Mesenteric fat pad (tissue), 1 donor: ENCODE results near the gene MMS22L. TPM values are rescaled to one million over a fixed set of nuclear protein-coding genes. Genes with fewer than 3 reads are reported as not detected.

Source experiments
- DNase-seq: peaks from one replicate; pipeline ENCODE4 v3.0.0-alpha.2; 2020; ENCODE audit warnings: low spot score
- long read RNA-seq: library from polyadenylated mRNA; unstranded; transcript quantifications from one replicate; pipeline ENCODE4 v2.0.0, GENCODE V29; 2020
- total RNA-seq: library from RNA; stranded (reverse); fragmentation: NEBNext Ultra II Directional; extraction: Animal tissue kit (Norgen Biotek cat#: 25700); gene quantifications from one replicate; pipeline ENCODE4 v1.2.1, GENCODE V29; 2021
- donor health status: DM: yes; HTN: yes; CAD: no.

Gene MMS22L
- total RNA-seq: 6.0 TPM
- long read RNA-seq: 0 reads

GRCh38 chr6:97282726-97283617 is at the start of gene MMS22L:
TSS of gene MMS22L (minus strand) at chr6:97283216. CDS start at chr6:97282477, 739 bp downstream.
- peak; percentile 97 for DNase-seq

- DNase-seq: no peak
Observed at GRCh38 chr6:97322811-97323210, 39.8 kb upstream of the MMS22L start.

- DNase-seq: no peak
Observed at GRCh38 chr6:97322226-97322625, 39.2 kb upstream of the MMS22L start.

DNA sequence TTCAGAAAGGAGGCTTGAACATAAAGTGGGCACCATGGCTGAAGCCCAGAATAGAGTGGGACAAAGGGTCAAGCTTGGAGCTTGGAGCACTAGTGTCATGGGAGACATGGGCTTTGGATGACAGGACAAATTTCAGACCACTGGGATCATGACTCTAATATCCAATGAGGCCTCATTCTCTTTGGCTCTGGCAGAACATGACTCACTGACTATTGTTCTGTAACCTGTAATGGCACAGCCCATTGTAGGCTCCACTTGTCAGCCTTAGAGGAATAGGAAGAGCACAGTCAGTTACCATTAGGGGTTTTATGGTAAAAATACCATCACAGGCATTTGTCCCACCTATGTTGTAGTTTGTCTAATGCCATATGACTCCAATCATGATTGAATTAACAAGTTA is 34.0 kb upstream of the MMS22L start:
- DNase-seq: no peak

GRCh38 chr6:97312241-97312640 is 29.2 kb upstream of the MMS22L start:
- DNase-seq: no peak

DNA sequence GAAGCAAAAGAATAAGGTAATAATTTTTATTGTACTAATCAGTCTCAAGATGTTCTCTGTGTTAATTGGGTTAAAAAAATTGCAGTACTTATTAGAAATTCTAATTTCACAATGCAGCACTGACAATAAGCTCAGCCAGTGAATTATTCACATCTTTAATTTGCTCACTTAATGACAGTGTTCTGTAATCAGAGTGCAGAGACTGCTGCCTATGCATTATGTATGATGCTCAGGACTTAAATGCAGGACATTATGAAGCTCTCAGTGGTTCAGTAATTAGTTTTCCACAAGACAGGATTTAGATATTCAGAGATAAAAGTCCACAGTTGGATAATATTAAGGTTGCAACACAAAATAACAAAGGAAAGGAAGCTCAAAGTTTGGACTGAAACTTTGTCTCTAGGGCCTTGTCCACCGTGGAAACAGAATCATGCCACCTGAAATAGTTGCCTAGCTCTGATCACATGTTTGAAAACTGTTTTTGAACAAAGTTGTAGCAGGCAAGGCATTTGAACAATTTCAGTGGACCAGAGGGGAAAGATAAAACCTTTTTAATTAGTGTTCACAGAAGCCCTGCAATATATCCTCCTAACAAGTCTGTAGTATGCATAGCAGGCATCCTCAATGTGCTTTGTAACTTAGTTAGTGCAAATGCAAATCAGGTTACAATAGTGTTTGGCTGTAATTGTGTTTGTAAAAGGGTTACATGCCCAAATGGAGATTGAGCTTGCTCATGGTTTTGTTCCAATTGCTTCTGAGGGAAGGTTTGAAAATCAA is 23.7 kb upstream of the MMS22L start:
- no peak for DNase-seq

DNA sequence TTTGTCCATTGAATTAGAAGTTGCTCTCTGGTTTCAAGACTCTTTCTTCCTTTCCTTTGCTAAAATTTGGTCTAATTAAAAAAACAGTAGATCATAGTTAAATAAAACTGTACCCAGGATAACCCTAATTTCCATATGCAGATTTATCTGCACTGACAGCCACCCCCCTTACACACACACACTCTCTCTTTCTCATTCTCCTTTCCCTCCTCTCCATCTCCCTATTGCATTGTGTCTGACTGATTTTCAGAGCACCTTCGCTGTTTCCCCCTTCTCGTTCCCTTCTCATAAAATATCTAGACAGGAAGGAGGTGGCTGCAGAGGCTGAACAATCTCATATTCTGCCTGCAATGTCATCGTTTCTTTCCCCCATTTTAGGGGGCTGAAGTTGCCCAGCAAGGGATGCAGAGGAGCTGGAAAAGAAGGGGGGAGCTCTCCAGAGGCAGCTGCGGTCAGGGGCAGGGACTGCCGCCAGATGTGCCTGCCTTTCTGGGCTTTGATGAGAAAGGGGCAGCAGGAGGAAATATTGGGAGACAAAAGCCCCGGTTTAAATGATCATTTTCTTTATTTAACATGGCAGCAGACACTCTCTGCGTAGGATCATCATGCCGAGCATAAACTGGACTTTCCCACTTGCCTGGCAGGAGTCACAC is 22.5 kb upstream of the MMS22L start:
- DNase-seq: no peak

DNA sequence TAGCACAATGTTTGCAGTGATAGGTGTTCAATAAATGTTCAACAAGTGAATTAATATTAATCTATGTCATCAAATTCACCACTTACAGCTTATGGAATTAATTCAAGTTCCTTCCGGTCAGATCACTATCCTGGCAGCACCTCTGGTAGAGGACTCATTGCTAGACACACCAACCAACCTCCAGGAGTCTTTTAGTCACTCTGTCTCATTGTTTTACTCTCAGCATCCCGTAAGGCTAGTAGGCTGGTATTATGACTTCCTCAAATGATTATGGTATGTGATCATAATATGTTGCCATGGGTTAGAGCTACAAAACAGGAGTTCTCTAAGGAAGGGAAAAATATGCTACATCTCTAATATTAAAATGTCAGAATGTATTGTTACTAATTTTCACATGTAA is 21.7 kb upstream of the MMS22L start:
- DNase-seq: no peak

DNA sequence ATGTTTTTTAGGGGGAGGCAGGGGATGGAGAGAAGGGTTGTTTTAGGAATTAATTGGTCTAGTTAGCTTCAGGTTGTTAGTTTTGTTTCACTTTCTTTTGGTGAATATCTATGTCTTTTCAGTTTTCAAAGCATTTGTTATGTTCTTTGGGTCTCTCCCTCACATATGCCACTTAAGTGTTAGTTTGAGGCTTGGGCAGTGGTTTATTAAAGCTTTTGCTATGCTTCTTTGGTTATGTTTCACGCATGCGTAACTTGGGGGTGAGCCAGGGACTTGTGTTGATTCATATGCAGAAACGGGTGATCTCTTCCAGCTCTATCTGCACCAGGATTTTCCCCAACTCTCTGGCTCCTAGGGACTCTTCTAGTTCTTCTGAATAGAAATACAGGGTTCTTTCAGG is 11.4 kb upstream of the MMS22L start:
- DNase-seq: no peak

- DNase-seq: no peak
Observed at GRCh38 chr6:97293198-97293696, 10.2 kb upstream of the MMS22L start.

DNA sequence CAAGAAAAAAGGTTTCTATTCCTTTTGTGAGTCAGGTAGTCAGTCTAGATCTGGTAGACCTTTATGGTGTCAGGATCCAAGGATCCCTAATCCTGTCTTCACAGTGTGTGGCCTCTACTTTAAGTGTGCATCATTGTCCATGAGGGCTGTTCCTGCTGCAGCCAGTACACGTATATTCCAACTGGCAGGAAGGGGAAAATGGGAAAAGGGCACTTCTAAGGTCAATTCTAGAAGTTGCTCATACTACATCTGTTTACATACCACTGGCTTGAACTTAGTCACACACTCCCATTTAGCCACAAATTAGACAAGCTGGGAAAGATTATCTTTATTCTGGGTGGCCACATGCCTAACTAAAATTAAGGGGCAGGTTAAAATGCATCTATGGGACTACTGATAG is 9.7 kb upstream of the MMS22L start:
- no peak for DNase-seq

- no peak for DNase-seq
Observed at GRCh38 chr6:97291896-97292295, 8.9 kb upstream of the MMS22L start.

DNA sequence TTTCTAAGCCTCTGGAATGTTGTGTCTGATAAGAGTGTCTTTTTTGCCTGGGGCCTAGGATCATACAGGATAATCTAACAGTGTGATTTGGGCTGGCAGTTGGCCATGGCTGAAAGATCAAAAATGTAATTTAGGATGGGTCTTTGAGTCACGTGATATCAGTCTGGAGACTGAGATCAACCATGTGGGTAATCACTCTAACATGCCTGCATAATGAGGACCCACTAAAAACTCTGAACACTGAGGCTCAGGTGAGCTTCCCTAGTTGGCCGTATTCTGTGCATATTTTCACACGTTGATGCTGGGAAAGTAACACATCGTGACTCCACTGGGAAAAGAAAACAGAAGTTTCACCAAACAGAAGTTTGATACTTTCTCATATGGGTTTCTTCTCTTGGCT is 6.3 kb upstream of the MMS22L start:
- no peak for DNase-seq

GRCh38 chr6:97288188-97288587 is 5.2 kb upstream of the MMS22L start:
- no peak for DNase-seq

- no peak for DNase-seq
Observed at GRCh38 chr6:97282238-97282725, 734 bp downstream of the MMS22L start.

DNA sequence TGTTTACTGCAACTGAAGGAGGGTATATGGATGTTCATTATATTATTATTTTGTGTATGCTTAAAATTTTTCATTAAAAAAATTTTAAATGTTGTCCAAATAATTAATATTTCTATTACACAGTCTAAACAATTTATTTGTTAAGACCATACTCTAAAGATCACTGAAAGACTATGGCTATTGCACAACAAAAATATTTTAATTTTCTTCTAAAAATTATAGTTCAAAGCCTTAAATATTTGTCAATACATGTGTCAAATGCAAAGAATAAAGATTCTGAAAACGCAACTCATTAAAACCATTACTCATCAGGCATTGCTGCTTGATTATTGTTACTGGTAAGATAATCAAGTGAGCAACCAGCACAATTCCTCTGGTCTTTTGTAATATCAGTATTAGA is 2.2 kb downstream of the MMS22L start:
- DNase-seq: no peak

GRCh38 chr6:97275804-97276203 is 7.2 kb downstream of the MMS22L start:
- no peak for DNase-seq

DNA sequence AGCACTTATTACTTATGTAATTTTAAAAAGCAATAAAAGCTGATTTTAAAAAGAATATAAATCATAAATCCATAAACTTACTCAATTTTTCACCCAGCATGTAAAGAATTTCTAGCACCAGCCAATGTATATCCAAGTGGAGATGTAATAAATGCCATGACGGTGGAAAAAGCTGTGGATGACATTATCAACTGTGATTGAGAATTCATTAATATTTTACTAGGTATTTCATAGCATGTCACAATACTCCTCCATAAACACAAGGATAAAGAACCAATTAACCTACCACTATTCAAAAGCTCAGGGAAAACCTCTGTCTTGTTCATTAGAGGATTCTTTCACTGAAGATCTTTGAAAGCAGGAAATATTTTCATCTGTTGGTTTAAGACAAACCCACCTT is 13.2 kb downstream of the MMS22L start:
- no peak for DNase-seq

DNA sequence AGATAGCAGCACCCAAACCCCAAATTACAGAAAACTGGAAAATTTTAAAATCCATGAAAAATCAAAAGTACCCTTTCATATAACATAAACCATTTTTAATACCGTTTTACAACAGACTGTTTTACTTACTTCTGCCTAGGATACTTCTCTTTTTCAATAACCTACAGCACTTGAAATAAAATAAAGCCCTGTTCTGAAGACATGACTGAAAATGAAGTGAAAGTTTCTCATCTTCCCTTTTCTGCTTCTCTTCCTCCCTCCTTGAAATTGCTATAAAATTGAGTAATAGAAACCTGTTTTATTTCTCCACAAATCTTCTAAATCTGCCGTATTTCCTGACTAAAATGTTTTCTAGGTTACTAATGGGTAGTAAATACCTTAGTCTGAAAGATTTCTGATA is 20.3 kb downstream of the MMS22L start:
- DNase-seq: no peak

GRCh38 chr6:97246842-97247241 is 36.2 kb downstream of the MMS22L start:
- DNase-seq: no peak

DNA sequence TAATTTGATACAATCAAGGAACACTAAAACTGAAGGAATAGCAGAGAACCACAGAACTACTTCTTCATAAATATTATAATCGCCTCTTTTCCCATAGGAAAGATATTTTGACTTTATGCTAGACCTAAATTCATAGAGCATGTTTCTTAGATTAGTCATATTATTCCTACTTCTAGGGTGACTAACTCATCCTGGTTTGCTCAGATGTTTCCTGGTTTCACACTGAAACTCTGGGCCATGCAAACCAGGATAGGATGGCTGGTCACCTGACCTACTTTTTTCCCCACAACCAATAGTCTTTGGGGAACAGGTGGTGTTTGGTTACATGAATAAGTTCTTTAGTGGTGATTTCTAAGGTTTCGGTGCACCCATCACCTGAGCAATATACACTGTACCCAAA is 42.8 kb downstream of the MMS22L start:
- no peak for DNase-seq

- no peak for DNase-seq
Observed at GRCh38 chr6:97231911-97232310, 51.1 kb downstream of the MMS22L start.
